HUES6 (cell line): ENCODE measurements around the gene RET.

Experiments used
- H3K27ac ChIP-seq: 2 replicates; pipeline ENCODE4 v1.7.0; 2013; ENCODE audit warnings: low read depth, mild to moderate bottlenecking, low read length, inconsistent platforms
- H3K27me3 ChIP-seq: 2 replicates; pipeline ENCODE4 v1.6.1; 2013; ENCODE audit warnings: low read length; ENCODE audit not compliant: control insufficient read depth, insufficient read depth
- H3K36me3 ChIP-seq: 2 replicates; pipeline ENCODE4 v1.6.1; 2013; ENCODE audit warnings: low read length; ENCODE audit not compliant: control insufficient read depth, insufficient read depth
- H3K4me1 ChIP-seq: 2 replicates; pipeline ENCODE4 v1.6.1; 2013; ENCODE audit warnings: low read length; ENCODE audit not compliant: control insufficient read depth, insufficient read depth
- H3K4me3 ChIP-seq: 2 replicates; pipeline ENCODE4 v1.5.1; 2013; ENCODE audit warnings: low read depth, low read length
- H3K9ac ChIP-seq: one replicate; pipeline ENCODE4 v1.6.1; 2013; ENCODE audit warnings: mild to moderate bottlenecking, low read length
- H3K9me3 ChIP-seq: 2 replicates; pipeline ENCODE4 v1.6.1; 2013; ENCODE audit warnings: low read depth, low read length; ENCODE audit not compliant: control insufficient read depth, insufficient read depth

Gene RET

GRCh38 chr10:43076876-43077420 is at the start of gene RET:
RET (plus strand) TSS chr10:43077069; CDS start chr10:43077259, 190 bp downstream.
- Histone ChIP-seq H3K36me3 (no peaks in the 10 kb centered on the region), H3K9me3 (no peaks in the 10 kb centered on the region), H3K27me3 (peaks cover 57% of the 10 kb centered on the region), H3K9ac (peak within 1 kb of the TSS; percentile 82), H3K4me3 (peak within 1 kb of the TSS; percentile 87), H3K27ac (no peak within 1 kb of the TSS), H3K4me1 (peaks cover 20% of the 10 kb centered on the region; the same call in 1 of the 2 replicates)

GRCh38 chr10:43027331-43027955 is 49.4 kb upstream of the RET start:
- Histone ChIP-seq H3K27ac (no peak overlapping the region), H3K4me3 (peak overlapping the region; percentile 59; the same call in 1 of the 2 replicates), H3K9ac (peak overlapping the region; percentile 73)

GRCh38 chr10:43028143-43028542 is 48.7 kb upstream of the RET start:
- no peaks in the 10 kb centered on the region for H3K36me3 ChIP-seq
- H3K4me1 ChIP-seq: peaks cover 29% of the 10 kb centered on the region
- peaks cover 53% of the 10 kb centered on the region for H3K27me3 ChIP-seq
- no peak overlapping the region for H3K4me3 ChIP-seq
- no peak overlapping the region for H3K27ac ChIP-seq
- H3K9ac ChIP-seq: no peak overlapping the region
- H3K9me3 ChIP-seq: peaks cover 11% of the 10 kb centered on the region; the same call in 1 of the 2 replicates

More at GRCh38 chr10:43027331-43027955, 49.4 kb upstream of the RET start:
- no peaks in the 10 kb centered on the region for H3K36me3 ChIP-seq
- peaks cover 53% of the 10 kb centered on the region for H3K27me3 ChIP-seq
- H3K9me3 ChIP-seq: peaks cover 4% of the 10 kb centered on the region; the same call in 1 of the 2 replicates
- peaks cover 29% of the 10 kb centered on the region for H3K4me1 ChIP-seq

- Histone ChIP-seq H3K9ac (no peak overlapping the region), H3K4me1 (peaks cover 29% of the 10 kb centered on the region), H3K4me3 (no peak overlapping the region), H3K27me3 (peaks cover 52% of the 10 kb centered on the region), H3K27ac (no peak overlapping the region), H3K9me3 (peaks cover 15% of the 10 kb centered on the region; the same call in 1 of the 2 replicates), H3K36me3 (no peaks in the 10 kb centered on the region)
Measured at GRCh38 chr10:43029043-43029442, 47.8 kb upstream of the RET start.

GRCh38 chr10:43032613-43033012 is 44.3 kb upstream of the RET start:
- Histone ChIP-seq H3K4me1 (peaks cover 3% of the 10 kb centered on the region; the same call in 1 of the 2 replicates), H3K4me3 (no peak overlapping the region), H3K27ac (no peak overlapping the region), H3K9ac (no peak overlapping the region), H3K36me3 (no peaks in the 10 kb centered on the region), H3K27me3 (peaks cover 19% of the 10 kb centered on the region), H3K9me3 (peaks cover 15% of the 10 kb centered on the region; the same call in 1 of the 2 replicates)

GRCh38 chr10:43035800-43036199 is 41.1 kb upstream of the RET start:
- H3K27ac ChIP-seq: no peak overlapping the region
- H3K4me1 ChIP-seq: no peaks in the 10 kb centered on the region
- H3K4me3 ChIP-seq: no peak overlapping the region
- H3K27me3 ChIP-seq: no peaks in the 10 kb centered on the region
- H3K36me3 ChIP-seq: no peaks in the 10 kb centered on the region
- no peak overlapping the region for H3K9ac ChIP-seq
- peaks cover 15% of the 10 kb centered on the region; the same call in 1 of the 2 replicates for H3K9me3 ChIP-seq

GRCh38 chr10:43036481-43037428 is 40.1 kb upstream of the RET start:
- Histone ChIP-seq H3K27ac (no peak overlapping the region), H3K4me3 (no peak overlapping the region), H3K9me3 (peaks cover 15% of the 10 kb centered on the region; the same call in 1 of the 2 replicates), H3K9ac (no peak overlapping the region), H3K36me3 (no peaks in the 10 kb centered on the region), H3K4me1 (no peaks in the 10 kb centered on the region), H3K27me3 (no peaks in the 10 kb centered on the region)

- no peaks in the 10 kb centered on the region for H3K36me3 ChIP-seq
- no peak overlapping the region for H3K4me3 ChIP-seq
- no peaks in the 10 kb centered on the region for H3K4me1 ChIP-seq
- no peaks in the 10 kb centered on the region for H3K27me3 ChIP-seq
- H3K9ac ChIP-seq: no peak overlapping the region
- H3K9me3 ChIP-seq: peaks cover 10% of the 10 kb centered on the region; the same call in 1 of the 2 replicates
- no peak overlapping the region for H3K27ac ChIP-seq
Measured at GRCh38 chr10:43037440-43037839, 39.4 kb upstream of the RET start.

GRCh38 chr10:43037942-43038782 is 38.7 kb upstream of the RET start:
- no peak overlapping the region for H3K27ac ChIP-seq
- no peaks in the 10 kb centered on the region for H3K4me1 ChIP-seq
- H3K36me3 ChIP-seq: no peaks in the 10 kb centered on the region
- H3K27me3 ChIP-seq: no peaks in the 10 kb centered on the region
- no peak overlapping the region for H3K4me3 ChIP-seq
- H3K9ac ChIP-seq: no peak overlapping the region
- peaks cover 3% of the 10 kb centered on the region; the same call in 1 of the 2 replicates for H3K9me3 ChIP-seq
